ENCODE results near the gene IFNA21.
"Not testable (repeated sequence)": the region's sequence is repeated elsewhere in the genome, so short reads cannot be mapped to it uniquely, and the experiment has no call there.

The IFNA21 gene

DNA sequence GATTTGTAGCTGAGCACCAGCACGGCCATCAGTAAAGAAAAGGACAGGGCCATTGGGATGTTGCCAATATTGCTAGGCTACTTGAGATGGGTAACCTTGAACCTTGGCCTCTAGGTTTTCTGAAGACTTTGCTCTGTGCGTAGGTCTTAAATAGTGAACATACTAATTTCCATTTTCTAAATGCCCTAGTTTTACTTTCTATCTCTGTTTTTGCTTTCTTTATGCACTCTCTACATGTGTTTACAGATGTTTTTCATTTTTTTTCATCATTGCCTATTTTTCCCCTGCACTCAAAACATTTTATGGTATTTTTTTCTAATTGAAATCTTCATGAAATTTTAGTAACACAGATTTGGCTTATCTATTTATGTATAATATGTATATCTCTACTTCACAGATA, at the start of gene IFNA21:
TSS of gene IFNA21 (minus strand) at position 101 of the 400 bp plus-strand sequence. CDS start at position 53, 48 bp downstream.
- DNase-seq = not testable (repeated sequence)

DNA sequence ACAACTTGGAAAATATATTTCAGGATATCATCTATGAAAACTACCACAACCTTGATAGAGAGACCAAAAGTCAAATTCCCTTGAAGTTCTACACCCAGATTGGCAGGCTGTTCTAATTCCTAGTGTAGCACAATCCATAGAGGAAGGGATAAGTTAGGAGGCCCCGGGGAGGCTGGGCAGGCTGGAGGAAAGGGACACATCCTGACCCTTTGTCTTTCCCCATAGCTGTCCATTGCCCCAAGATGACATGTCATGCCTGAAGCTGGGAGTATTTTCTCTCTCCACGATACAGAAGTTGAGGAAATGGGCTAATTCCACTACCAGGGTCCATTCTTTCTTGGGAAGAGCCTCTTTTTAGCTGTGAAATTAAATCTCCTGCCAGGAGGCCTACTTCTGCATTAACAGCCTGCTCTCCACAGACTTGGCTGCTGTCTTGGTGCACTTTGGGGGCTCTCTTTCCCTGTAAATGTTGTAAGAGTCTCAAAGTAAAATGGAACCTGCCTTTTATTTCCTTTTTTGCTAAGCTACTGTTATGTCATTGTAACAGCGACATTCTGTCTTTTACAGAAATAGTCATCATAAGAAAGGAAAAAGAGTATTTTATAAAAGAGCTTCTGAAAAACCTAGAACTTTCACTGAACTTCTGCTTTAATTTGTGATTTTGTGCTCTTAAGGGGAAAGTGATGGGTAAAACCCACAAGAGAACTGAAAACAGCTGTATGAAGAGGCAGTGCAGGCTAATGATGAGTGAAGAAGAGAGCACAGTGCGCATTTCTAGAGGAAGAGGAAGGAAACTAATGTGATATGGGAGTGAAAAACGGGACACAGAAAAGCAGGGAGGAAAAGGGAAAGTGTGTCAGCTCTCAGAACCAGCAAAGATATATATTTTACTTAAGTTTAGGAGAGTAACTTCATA, 47.2 kb upstream of the IFNA21 start:
- not testable (repeated sequence) for DNase-seq

DNA sequence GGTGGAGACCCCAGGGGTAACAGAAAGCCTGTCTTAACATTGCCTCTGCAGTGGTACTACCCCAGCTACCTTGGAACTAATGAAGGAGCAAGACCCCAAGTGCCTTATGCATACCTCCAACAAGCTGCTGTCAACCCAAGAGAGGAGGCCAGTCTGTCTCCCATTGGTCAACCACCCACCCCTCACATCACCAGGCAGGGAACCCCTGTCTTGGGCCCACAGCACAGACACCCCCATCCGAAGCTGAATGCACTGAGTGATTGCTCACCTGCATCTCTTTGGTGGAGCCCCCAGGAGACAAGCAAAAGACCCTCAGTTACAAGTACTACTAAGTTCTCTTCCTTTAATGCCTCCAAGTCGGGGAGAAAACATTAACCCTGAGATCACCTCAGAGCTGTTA, 45.7 kb upstream of the IFNA21 start:
- not testable (repeated sequence) for DNase-seq

DNA sequence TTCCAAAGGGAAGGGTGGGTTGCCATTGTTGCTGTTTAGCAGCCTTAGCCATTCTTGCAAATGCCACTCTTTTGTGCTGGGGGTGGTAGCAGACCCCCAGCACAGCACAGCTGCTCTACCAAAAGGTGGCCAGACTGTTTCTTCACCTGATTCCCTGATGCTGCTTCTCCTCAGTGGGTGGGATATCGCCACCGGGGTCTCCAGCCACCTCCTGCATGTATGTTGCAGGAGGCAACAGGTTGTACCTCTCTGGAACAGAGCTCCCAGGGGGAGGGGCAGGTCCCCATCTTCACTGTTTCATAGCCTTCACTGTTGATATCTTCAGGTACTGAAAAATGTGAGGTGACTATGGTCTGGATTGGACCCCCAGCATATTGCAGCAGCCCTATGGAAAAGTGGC, 44.3 kb upstream of the IFNA21 start:
- not testable (repeated sequence) for DNase-seq

DNA sequence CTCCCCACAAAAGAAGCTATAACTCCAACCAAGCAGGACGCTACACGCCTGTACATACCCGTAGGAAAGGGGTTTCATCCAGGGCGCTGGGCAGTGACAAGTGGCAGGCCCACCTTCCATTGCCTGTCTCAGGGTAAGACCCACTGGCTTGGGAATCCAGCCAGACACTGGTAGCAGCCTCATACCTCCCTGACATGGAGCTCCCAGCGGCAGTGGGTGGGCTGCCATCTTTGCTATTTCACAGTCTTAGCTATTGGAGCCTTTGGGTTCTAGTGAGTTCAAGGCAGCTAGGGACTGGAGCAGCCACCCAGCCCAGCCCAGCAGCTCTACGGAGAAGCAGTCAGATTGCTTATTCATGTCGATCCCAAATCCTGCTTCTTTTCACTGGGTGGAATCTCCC, 43.9 kb upstream of the IFNA21 start:
- no peak for DNase-seq

DNA sequence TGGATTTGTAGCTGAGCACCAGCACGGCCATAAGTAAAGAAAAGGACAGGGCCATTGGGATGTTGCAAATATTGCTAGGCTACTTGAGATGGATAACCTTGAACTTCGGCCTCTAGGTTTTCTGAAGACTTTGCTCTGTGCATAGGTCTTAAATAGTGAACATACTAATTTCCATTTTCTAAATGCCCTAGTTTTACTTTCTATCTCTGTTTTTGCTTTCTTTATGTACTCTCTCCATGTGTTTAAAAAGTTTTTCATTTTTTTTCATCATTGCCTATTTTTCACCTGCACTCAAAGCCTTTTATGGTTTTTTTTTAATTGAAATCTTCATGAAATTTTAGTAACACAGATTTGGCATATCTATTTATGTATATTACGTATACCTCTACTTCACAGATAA, 40.6 kb upstream of the IFNA21 start, which contains the start of gene IFNA10:
TSS of gene IFNA10 (minus strand) at position 101 of the 400 bp plus-strand sequence. CDS start at position 55, 46 bp downstream.
- DNase-seq = not testable (repeated sequence)

DNA sequence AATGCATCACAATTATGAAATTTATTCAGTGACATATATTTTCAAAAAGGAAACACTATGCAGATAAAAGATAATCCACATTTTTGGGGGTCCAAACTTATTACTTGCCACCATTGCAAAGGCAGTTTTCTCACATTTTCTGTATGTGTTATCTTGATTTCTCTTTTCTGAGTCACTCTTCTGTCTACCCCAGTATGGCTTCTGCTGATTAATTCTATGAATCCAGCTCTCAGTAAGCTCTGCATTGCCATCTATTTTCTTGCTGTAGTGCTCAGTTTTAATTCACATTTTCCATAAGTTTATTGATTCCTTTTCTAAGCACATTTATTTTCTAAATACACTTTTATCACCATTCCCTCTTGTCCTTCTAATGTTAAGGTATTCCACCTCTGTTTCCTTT, 38.7 kb upstream of the IFNA21 start:
- no peak for DNase-seq

DNA sequence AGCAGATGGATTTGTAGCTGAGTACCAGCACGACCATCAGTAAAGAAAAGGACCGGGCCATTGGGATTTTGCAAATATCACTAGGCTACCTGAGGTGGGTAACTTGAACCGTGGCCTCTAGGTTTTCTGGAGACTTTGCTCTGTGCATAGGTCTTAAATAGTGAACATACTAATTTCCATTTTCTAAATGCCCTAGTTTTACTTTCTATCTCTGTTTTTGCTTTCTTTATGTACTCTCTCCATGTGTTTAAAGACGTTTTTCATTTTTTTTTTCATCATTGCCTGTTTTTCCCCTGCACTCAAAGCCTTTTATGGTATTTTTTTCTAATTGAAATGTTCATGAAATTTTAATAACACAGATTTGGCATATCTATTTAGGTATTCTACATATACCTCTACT, 35.6 kb upstream of the IFNA21 start, which contains the start of gene IFNA7:
TSS of gene IFNA7 (minus strand) at position 101 of the 400 bp plus-strand sequence. CDS start at position 61, 40 bp downstream.
- DNase-seq = not testable (repeated sequence)

DNA sequence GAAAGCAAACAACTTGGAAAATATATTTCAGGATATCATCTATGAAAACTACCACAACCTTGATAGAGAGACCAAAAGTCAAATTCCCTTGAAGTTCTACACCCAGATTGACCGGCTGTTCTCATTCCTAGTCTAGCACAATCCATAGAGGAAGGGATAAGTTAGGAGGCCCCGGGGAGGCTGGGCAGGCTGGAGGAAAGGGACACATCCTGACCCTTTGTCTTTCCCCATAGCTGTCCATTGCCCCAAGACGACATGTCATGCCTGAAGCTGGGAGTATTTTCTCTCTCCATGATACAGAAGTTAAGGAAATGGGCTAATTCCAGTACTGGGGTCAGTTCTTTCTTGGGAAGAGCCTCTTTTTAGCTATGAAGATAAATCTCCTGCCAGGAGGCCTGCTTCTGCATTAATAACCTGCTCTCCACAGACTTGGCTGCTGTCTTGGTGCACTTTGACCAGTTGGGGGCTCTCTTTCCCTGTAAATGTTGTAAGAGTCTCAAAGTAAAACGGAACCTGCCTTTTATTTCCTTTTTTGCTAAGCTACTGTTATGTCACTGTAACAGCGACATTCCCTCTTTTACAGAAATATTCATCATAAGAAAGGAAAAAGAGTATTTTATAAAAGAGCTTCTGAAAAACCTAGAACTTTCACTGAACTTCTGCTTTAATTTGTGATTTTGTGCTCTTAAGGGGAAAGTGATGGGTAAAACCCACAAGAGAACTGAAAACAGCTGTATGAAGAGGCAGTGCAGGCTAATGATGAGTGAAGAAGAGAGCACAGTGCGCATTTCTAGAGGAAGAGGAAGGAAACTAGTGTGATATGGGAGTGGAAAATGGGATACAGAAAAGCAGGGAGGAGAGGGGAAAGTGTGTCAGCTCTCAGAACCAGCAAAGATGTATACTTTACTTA, 28.7 kb upstream of the IFNA21 start:
- DNase-seq = not testable (repeated sequence)

DNA sequence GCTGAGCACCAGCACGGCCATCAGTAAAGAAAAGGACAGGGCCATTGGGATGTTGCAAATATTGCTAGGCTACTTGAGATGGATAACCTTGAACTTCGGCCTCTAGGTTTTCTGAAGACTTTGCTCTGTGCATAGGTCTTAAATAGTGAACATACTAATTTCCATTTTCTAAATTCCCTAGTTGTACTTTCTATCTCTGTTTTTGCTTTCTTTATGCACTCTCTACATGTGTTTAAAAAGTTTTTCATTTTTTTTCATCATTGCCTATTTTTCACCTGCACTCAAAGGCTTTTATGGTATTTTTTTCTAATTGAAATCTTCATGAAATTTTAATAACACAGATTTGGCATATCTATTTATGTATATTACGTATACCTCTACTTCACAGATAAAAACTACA, 21.0 kb upstream of the IFNA21 start, which contains the start of gene IFNA4:
TSS of gene IFNA4 (minus strand) at position 101 of the 400 bp plus-strand sequence. CDS start at position 45, 56 bp downstream.
- not testable (repeated sequence) for DNase-seq

DNA sequence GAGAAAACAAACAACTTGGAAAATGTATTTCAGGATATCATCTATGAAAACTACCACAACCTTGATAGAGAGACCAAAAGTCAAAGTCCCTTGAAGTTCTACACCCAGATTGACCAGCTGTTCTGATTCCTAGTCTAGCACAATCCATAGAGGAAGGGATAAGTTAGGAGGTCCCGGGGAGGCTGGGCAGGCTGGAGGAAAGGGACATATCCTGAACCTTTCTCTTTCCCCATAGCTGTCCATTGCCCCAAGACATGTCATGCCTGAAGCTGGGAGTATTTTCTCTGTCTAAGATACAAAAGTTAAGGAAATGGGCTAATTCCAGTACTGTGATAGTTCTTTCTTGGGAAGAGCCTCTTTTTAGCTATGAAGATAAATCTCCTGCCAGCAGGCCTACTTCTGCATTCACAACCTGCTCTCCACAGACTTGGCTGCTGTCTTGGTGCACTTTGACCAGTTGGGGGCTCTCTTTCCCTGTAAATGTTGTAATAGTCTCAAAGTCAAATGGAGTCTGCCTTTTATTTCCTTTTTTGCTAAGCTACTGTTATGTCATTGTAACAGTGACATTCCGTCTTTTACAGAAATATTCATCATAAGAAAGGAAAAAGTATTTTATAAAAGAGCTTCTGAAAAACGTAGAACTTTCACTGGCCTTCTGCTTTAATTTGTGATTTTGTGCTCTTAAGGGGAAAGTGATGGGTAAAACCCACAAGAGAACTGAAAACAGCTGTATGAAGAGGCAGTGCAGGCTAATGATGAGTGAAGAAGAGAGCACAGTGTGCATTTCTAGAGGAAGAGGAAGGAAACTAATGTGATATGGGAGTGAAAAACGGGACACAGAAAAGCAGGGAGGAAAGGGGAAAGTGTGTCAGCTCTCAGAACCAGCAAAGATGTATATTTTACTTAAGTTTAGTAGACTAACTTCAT, 16.6 kb upstream of the IFNA21 start:
- not testable (repeated sequence) for DNase-seq

DNA sequence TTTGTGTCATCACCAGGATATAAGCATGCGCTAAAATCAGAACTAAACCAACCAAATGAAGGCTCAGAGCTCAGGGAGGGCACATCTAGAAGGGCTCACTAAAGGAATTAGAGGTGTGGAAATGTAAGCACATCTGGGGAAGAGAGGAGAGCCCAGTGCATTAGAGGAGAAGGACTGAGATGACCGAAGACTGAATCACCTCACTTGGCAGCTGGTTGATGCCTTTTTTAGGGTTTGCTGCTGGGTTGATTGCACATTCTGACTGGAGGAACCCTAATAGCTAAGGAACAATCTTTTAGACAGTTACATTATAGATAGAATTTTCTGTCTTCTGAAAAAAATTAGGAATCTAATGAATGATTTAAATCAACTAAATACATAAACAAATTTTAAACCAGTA, 8.2 kb upstream of the IFNA21 start:
- DNase-seq = no peak

DNA sequence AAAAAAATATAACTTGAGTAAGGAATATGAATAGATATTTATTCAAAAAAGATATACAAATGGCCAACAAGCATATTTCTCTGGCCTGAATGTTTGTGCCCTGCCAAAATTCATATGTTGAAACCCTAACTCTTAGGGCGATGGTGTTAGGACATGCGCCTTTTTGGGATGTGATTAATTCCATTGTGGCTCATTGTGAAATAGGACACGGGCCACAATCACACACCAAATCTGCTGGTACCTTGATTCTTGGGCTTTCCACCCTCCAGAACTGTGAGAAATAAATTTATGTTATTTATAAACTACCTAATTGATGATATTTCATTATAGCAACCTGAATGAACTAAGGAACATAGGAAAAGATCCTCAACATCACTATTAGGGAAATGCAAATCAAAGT, 5.7 kb upstream of the IFNA21 start:
- no peak for DNase-seq

DNA sequence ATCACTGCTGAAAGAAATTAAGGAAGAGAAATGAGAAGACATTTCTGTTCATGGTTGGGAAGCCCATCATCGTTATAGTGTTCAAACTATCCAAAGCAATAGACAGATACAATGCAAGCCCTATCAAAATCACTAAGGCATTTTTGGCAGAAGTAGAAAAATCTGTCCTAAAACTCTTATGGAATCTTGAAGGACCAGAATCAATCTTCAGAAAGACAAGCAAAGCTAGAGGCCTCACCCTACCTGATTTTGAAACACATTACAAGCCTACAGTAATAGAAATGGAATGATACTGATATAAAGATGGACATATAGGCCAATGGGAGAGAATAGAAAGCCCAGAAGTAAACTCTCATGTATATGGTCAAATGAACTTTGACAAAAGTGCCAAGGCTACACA, 4.9 kb upstream of the IFNA21 start:
- DNase-seq = no peak

DNA sequence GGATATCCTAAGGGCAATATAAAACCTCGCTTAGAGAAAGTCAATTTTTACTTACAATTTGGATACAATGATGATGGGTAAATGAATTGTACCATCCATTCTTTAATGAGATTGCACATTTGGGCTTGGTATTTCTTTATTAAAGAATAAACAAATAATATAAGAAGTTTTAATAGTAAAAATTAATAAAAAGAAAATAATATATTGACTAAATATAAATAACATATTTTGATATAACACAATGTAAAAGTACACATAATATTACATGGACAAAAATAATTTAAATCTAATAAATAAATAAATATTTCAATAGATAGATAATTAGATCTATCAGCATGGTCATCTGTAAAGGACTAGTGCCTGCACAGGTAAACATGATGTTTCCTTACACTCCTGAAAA, 944 bp downstream of the IFNA21 start:
- DNase-seq = no peak

DNA sequence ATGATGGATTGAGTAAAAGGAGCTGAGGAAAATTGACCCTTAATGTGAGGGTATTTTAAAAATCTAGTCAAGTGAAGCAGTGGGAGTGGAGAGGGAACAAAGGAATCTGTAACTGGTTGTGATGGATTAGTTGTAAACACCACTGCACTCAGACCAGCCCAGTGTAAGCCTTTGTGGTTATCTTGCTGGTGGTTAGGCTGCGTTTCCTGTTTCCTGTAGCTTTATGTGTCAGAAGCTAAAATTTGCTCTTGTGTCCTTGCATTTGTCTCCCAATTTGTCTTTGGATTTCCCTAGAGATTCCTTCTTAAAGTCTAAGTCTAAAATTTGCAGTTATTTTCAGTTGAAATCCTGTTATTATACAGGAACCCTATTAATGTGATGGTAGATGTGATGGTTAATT, 6.3 kb downstream of the IFNA21 start:
- no peak for DNase-seq

DNA sequence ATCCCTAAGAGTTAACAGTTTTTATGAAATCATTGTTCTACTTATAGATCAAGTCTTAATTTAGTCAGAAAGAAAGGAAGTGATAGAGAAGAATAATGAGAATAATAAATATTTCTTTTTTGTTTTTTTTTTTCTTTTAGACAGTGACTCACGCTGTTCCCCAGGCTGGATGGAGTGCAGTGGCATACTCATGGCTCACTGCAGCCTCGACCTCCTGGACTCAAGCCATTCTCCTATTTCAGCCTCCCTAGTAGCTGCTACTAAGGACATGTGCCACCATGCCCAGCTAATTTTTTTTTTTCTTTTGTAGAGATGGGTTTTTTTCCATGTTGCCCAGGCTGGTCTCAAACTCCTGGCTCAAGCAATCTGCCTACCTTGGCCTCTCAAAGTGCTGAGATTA, 11.0 kb downstream of the IFNA21 start:
- DNase-seq = no peak

DNA sequence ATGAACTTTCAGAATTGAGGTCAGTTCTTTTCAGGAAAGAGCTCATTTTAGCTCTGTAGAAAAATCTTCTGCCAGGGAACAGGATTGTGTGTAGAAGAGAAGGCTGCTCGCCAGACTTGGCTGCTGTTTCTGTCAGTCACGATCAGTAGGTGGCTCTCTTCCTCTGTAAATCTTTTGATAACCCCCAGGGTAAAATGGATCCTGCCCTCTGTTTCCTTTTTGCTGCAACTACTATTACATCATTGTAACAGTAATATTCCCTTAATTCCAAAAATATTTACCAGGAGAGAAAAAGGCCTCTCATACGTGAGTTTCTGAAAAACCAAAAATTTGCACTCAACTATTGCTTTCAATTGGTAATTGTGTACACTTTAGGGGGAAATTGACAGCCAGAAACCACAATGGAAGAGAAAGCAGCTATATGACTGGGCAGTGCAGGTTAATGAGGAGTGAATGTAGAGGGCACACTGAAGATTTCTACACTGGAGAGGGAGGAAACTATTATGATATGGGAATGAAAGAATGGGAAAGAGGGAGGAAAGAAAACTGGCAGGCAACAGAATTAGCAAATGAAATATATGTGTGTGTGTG, 12.3 kb downstream of the IFNA21 start:
- no peak for DNase-seq

DNA sequence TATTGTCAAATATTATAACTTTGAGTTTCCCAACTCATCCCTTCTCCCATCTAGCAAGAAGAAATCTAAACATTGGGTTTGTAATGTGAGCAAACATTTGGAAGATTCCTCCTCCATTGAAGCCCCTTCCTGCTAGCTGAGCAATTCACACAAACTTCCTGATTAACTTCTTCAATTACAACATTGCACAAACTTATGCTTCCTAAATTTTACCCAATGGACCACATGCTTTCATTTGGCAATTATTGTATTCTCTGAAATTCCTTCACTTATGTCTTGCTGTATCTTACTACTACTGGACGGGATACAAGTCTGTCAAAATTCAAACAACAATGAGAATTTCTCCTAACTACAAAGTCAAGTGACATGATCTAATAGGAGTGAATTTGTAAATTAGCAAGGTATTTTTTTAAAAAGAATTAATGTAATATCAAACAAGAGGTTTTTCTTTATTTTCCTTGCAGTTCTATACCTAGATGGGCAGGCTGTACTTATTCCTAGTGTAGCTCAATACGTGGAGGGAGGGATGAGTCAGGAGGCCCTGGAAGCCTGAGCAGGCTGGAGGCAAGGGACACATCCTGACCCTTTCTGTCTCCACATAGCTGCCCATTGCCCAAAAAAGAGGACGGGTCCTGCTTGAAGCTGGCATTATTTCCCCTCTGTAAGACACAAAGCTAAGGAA, 13.0 kb downstream of the IFNA21 start:
- DNase-seq = no peak

DNA sequence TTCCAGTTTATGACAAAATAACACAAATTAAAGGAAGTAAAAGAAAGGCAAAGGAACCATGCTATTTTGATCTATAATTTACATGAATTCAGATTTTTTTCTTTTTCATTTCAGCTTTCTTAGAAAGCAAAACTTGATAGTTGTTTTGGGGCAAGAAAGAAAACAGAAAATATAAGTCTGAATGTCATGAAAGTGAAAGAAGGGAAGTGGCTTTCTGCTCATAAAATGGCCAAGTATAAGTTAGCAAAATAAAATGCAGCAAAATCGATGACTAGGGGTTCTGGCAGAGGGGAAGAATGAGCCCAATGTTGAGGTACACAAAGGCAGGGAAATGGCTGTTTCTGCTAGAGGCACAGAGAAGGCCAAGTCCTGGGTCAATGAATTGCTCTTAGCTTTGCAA, 21.9 kb downstream of the IFNA21 start:
- no peak for DNase-seq

DNA sequence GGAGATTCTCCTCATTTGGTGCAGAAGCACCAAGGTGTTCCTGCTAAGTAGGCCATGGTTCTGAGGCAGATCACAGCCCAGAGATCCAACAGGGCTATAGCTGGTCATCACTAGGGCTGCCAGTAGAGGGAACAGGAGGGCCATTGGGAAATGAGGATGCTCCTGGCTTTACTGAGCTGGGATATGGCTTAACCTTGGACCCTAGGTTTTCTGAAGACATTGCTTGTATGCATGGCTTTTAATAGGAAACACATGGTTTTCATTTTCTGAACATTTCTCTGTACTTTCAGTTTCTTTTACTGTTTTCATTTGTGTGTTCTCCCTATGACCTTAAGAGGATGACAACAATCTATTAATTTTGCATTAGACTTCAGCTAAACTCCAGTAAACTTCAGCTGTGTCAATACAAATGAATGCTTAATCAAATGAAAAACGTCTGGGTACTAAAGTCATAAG, 25.0 kb downstream of the IFNA21 start, which contains the start of gene IFNW1:
TSS of gene IFNW1 (minus strand) at position 406 of the 456 bp plus-strand sequence. CDS start at position 144, 262 bp downstream.
- no peak for DNase-seq

Measured in NCI-H2029 (cell line).